ENCODE results near the gene GSK3B.
"Not testable (repeated sequence)": the region's sequence is repeated elsewhere in the genome, so short reads cannot be mapped to it uniquely, and the experiment has no call there.

The GSK3B gene

DNA sequence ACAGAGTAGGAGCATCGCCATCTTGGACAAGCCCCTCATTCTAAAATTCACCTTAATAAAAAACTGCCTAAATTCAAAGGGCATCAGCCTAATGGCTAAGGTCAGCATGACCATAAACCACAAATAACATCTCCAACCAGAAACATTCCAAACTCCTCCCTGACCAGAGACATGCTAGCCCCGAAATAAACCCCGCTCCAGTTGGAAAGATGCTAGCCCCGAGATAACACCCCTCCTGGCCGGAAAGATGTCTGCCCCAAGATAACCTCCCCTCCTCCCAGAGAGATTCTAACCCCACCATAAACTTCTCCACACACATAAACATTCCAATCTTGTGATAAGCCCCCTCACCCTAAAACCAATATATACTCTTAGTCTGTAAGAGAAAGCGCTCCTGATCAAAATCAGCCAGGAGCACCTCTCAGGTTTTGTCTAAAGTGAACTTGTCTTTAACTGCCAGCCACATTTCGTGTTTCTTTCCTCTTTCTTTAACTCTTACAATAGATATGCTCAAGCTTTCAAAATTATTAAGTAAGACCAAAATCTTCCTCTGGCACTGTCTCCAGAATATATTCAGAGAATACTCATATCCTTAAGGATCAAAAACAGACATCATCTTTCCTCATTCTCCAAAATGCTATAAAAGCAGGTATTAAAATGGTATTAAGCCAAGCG is 104.1 kb downstream of the GSK3B start:
- no peak for DNase-seq

DNA sequence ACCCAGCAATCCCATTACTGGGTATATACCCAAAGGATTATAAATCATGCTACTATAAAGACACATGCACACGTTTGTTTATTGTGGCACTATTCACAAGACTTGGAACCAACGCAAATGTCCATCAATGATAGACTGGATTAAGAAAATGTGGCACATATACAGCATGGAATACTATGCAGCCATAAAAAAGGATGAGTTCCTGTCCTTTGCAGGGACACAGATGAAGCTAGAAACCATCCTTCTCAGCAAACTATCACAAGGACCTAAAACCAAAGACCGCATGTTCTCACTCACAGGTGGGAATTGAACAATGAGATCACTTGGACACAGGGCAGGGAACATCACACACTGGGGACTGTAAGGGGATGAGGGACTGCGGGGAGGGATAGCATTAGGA is 107.4 kb downstream of the GSK3B start:
- not testable (repeated sequence) for DNase-seq

DNA sequence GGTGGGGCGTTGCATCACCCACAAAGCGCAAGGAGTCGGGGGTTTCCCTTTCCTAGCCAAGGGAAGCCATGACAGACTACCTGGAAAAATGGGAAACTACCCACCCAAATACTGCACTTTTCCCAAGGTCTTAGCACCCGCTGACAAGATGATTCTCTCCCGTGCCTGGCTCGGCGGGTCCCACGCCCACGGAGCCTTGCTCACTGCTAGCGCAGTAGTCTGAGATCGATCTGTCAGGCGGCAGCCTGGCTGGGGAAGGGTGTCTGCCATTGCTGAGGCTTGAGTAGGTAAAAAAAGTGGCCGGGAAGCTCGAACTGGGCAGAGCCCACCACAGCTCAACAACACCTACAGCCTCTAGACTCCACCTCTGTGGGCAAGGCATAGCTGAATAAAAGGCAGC is 112.9 kb downstream of the GSK3B start:
- DNase-seq = no peak

DNA sequence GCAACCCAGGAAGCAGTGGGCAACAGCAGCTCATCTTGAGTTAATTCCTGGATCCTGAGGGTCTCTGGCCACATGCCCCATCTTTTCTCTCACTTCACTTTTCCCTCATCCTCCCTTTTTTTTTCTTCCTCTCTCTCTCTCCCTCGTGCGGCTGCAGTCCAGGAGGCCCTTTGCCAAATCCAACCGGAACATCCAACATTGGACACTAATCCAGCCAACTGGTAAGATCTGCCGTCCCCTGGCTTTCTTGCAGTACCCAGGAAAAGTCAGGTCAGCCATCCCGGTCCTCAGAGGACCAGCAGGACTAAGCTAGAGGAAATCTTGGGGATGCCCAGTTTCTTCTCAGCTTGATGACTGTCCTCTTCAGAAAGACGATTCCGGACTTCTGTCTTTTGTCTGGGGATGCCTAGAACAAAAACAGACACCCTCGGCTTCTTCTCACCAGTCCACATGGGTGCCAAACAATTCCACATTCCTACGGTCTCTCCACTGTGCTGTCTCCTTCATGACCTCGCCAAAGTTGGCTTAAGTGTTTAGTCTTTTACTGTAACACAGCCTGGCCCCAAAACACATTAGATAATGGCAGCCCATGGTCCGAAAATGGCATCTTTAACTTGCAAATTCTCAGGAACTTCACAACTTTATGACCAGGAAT is 115.6 kb downstream of the GSK3B start:
- DNase-seq = no peak

DNA sequence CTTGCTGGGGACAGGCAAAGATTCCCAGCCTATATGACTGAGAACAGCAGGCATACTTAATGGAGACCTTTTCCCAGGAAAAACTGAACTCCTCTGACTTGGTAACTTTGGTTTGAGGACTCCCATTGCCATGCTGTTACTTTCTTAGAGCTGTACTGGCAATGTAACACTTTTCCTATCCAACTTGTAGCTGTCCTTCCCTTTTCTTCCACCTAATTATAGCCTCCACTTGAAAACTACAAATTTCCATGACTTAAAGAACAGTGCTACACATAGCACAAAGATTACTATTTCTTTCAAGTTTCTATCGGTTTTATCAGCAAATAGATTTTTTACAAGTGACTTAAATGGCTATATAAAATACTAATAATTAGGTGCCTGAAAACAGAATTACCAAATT is 116.9 kb downstream of the GSK3B start:
- no peak for DNase-seq

DNA sequence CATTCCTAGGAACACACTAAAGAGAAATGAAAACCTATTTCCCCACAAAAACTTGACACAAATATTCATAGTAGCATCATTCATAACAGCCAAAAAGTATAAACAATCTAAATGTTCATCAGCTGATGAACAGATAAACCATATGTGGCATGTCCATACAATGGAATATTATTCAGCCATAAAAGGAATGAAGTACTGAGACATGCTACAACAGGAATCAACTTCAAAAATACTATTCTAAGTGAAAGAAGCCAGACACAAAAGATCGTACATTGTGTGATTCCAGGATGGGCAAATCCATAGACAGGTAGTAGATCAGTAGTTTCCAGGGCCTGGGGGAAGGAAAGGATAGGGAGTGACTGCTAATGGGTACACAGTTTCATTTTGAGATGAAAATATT is 118.0 kb downstream of the GSK3B start:
- no peak for DNase-seq

DNA sequence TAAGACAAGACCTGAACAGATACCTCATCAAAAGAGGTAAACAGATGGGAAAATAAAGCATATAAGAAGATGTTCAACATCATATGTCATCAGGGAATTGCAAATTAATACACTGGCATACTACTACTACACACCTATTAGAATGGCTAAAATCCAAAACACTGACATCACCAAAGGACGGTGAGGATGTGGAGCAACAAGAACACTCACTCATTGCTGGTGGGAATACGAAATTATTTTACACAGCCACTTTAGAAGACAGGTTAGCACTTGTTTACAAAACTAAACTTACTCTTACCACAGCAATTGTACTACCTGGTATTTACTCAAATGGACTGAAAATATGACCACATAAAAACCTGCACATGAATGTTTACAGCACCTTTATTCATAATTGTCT is 119.6 kb downstream of the GSK3B start:
- DNase-seq = no peak

DNA sequence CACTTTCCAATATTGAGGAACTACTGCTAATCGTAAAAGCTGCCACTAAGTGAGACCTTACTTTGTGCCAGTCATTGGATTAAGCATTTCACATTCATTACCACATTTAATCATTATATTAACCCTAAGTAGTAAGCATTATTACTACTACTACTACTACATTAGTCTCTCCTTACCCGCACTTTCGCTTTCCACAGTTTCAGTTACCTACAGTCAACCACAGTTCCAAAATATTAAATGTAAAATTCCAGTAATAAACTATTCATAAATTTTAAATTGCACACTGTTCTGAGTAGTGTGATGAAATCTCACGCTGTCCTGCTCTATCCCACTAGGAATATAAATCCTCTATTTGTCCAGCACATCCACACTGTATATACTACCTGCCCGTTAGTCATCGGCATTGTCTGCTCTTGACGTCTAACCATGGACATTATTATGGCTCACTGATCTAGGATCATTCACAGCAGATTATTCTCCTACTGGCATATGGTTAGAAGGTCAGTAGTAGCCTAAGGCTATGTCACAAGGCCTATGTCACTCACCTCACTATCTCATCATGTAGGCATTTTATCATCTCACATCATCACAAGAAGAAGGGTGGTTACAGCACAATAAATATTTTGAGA is 121.1 kb downstream of the GSK3B start:
- DNase-seq = no peak

DNA sequence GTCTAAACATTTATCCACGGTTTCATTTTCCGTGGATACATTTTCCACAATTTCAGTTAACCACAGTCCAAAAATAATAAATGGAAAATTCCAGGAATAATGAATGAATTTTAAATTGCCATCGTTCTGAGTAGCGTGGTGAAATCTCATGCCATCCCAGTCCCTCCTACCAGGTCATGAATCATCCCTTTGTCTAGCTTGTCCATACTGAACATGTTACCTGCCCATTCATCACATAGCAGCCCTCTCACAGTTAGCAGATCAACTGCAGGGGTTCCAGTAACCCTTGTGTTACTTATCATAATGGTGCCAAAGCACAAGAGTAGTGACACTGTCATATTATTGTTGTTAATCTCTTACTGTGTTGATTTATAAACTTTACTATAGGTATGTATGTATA is 124.5 kb downstream of the GSK3B start:
- DNase-seq = no peak

DNA sequence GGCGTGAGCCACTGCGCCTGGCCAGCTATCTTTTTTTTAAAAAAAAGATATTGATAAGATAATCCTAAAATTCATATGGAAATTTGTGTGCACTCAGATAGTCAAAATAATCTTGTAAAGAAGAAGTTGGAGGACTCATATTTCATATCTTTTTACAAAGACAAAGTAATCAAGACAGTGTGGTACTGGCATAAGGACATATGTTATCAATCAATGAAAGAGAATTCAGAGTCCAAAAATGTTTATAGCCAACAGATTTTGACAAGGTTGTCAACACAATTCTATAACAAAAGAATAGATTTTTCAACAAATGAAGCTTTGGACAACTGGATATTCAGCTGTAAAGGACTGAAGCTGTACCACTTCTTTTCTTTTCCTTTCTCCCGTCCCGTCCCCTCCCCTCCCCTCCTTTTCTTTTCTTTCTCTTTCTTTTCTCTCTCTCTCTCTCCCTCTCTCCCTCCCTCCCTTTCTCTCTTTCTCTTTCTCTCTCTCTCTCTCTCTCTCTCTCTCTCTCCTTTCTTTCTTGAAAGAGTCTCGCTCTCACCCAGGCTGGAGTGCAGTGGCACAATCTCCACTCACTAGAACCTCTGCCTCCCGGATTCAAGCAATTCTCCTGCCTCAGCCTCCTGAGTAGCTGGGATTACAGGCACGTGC is 126.8 kb downstream of the GSK3B start:
- DNase-seq = no peak

DNA sequence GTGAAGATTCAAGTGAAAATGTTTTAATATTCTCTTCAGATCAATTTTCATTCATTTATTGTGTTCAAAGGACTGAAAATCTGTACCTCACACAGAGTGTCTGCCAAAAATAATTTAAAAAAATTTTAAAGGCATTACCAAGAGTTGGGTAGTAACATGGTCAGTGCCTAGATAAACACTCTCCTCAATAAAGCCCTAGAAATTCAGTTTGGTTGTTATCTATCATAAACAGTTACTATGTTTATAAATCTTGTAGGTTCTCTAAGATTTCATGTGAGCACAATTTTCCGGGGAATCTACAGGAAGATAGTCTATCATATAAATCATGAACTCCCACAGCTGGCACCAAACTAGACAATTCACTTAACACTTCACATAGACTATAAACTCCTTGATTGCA is 128.6 kb downstream of the GSK3B start:
- no peak for DNase-seq

DNA sequence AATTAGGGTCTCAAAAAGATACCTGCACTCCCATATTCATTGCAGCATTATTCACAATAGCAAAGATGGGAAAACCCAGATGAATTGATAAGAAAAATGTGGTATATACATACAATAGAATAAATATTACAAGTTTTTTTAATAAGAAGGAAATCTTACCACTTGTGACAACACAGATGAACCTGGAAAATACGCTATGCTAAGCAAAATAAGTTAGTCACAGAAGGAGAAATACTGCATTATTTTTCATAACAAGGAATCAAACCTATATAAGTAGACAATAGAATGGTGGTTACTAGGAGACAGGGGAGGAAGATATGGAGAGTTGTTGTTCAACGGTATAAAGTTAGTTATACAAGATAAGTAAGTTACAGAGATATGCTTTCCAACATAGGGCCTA is 130.0 kb downstream of the GSK3B start:
- DNase-seq = no peak

DNA sequence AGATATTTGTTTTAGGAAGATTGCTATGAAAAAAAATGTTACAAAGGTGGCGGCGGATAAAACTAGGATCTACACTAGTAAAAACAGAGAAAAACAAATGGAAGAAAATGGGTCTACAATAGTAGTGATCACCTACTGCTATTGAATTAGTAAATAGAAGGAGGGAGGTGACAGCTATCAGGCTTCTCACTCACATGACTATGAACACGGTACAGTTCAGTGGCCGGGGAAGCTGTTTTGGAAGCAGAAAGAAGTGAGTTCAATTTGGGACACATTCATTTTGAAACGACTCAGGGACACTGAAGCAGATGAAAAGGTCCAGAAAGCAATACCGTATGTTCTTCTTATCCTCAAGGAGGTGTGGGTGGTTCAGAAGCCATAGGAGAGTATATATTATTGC is 138.3 kb downstream of the GSK3B start:
- DNase-seq = no peak

DNA sequence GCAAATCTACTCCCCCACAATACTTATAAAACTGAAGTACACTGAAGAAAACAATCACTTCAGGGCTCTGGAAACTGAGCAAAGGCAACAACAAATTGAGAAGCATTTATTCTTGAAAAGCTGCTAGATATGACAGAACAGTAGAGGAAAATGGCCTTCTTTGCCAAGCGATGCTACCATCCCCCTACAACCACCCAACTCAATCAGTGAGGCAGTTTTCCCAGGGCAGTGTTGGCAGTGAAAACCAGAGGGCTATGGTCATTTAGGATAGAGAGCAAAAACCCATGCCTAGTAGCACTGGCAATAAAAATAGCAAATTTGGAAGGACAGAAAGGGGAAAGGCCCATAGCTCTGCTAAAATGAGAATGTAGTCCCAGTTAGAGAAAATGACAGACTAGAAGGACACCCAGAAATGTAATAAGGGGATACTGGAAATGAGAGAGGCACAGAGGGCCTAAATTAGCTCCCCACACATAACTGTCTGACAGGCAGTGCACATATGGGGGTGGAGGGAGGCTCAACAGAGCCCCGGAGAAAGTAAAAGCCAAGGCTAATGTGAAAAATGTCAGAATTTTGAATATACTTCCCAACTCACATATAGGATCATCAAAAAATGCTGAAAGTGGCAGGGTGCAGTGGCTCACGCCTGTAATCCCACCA is 143.5 kb downstream of the GSK3B start:
- DNase-seq = no peak

DNA sequence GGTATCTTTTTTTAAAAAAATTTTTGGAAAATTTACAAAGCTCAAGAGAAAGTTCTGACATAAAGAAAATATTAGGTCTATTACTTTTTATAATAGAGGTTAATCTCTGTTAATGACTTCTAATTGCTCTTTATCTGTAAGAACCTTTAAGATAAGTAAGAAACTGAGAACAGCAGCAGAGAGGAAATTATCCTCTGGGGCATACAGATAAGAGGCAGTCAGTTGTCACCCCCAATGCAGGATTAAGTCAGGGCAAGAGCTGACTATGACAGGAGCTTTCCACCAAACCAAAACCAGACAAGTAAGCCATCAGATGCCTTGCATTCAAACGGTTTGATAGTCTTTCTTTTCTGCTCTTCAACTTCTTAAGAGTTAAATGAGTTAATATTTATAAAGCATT is 149.0 kb downstream of the GSK3B start:
- DNase-seq = no peak

DNA sequence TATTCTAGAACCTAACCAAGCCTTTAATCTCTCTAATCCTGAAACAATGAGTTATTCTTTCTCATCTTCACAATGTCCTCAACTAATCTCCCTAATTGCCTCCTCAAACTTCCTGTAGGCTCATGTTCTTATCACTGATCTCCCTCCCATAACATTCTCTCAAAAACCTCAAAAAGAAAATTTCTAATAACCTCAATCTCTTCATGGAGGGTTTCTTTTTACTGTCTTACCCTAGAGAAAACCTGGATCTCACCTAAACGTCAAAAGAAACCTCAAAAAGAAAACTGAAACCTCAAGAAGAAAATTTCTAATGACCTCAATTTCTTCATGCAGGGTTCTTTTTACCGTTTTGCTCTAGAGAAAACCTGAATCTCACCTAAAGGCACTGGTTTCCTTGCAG is 150.2 kb downstream of the GSK3B start:
- DNase-seq = no peak

DNA sequence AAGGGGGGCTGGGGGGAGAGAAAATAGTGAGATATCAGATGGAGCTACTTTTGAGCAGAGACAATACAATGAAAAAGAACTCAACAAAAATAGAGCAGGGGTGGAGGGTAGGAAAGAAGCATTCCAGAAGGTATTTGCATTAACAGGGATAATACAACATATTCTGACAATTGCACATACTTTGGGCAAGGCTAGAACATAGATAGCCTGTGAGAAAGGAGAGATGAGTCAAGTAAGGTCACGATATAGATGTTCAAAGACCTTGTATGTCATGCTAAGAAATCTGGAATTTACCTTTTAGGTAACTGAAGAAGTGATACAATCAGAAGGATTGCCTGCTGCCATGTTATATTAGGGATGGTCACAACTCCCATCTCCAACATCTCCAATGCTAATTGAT is 155.2 kb downstream of the GSK3B start:
- DNase-seq = no peak

DNA sequence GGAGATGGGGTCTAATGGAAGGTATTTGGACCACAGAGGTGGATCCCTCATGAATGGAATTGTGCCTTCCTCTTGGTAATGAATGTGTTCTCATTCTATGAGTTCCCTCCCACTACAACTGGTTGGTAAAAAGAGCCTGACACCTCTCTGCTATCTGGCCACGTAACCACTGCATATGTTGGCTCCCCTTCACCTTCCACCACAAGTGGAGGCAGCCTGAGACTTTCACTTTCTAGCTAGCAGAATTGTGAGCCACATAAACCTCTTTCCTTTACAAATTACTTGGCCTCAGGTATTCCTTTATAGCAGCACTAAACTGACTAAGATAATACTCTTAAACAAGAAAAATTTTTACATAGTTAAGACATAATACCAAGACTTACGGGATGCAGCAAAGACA is 157.0 kb downstream of the GSK3B start:
- no peak for DNase-seq

DNA sequence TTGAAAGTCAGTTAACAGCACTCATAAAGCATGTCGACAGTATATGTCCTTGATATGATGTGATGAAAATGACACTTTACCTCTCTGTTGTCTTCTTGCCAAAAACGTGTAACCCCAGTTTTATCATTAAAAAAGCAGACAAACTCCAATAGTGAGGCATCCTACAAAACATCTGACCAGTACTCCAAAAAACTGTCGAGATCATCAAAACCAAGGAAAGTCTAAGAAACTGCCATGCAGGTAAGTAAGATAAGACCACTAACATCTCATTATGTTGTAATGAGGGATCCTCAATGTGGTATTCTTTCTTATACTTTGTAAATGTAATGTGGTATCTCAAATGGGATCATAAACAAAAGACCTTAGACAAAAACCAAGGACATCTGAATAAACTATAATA is 160.0 kb downstream of the GSK3B start:
- DNase-seq = no peak

DNA sequence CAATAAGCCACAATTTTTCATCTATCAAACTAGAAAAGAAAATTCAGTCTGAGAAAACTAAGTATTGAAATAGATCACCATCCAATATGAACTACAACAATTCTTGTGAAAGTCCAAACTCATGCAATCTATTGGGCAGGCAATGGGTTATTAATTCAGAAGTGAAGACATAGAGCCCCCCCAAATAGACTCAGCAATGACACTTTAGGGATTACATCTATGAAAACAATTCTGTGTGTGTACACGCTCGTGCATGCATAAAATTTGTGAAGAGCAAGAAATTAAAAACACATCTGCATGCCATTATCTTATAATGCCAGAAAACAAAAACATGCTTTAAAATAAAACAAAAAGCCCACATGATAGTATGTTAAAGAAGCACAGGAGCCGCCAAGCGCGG is 161.0 kb downstream of the GSK3B start:
- no peak for DNase-seq

DNA sequence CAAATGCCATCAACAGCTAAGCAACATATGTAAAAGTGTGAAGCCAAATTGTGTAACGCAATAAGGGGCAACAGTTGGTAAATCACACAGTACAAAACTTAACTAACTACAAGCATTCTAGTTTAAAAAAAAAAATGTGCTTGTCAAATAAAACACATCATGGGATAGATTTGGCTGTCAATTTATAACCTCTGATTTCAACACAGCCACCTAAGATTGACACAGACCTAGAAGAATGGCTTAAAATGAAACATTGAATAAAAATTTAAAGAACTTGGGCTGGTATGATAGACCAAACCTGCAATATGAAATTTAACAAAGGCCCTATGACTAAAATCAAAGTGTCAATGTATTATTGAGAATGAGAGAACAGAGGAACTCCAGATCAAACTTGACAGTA is 164.0 kb downstream of the GSK3B start:
- DNase-seq = no peak

DNA sequence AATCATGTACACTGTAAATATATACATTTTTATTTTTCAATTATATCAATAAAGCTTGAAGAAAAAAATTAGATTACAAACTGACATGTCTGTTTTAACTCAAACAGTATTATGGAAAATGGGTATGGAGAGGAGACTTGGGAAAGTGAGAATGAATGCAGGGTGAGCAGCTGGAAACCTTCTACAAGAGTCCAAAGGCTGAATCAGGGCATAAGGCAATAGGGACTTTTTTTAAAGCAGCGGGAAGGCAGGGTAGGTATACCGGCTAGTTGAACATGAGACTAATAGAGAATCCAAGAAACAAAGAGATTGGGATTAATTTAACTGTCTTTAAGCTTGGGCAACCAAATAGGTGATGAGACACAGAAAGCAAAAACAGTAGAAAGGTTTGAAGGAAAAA is 167.1 kb downstream of the GSK3B start:
- no peak for DNase-seq

Data from SIG-M5 (cell line).